ENCODE data around the gene IL1RL1.

Gene IL1RL1

GRCh38 chr2:102356381-102356712 is 45.0 kb downstream of the IL1RL1 start:
- no peak for TF ChIP-seq CTCF (IDR thresholded peaks at IDR 0.05; ENCODE audit: insufficient read depth, low read length, missing control alignments)
- ChIA-PET CTCF (interaction anchor here (0.6 to 6.4 kb wide), 30 partner anchors 8 to 473 kb away, joined by 3 to 51 read pairs (median 4); no protein-coding TSS in a partner anchor), POLR2A (no interaction called here)
- H3K4me3 ChIP-seq (ENCODE audit: low read depth, low read length): peak overlapping the region; percentile 68
- DNase-seq (ENCODE audit: low read depth, low spot score): no peak

- CTCF ChIA-PET: interaction anchor here (1.0 to 6.4 kb wide), 18 partner anchors 8 to 473 kb away, joined by 4 to 51 read pairs (median 5); no protein-coding TSS in a partner anchor
- POLR2A ChIA-PET: no interaction called here
- no peak for TF ChIP-seq CTCF (IDR thresholded peaks at IDR 0.05; ENCODE audit: insufficient read depth, low read length, missing control alignments)
- H3K4me3 ChIP-seq (ENCODE audit: low read depth, low read length): no peak overlapping the region
- no peak for DNase-seq (ENCODE audit: low read depth, low spot score)
Measured at GRCh38 chr2:102356741-102357140, 45.4 kb downstream of the IL1RL1 start.

- no peak for DNase-seq (ENCODE audit: low read depth, low spot score)
- ChIA-PET POLR2A (no interaction called here), CTCF (interaction anchor here (1.4 to 6.4 kb wide), 4 partner anchors 101 to 122 kb away, joined by 3 to 51 read pairs (median 10); no protein-coding TSS in a partner anchor)
- TF ChIP-seq CTCF (IDR thresholded peaks at IDR 0.05; ENCODE audit: insufficient read depth, low read length, missing control alignments): no peak
- no peak overlapping the region for H3K4me3 ChIP-seq (ENCODE audit: low read depth, low read length)
Measured at GRCh38 chr2:102357937-102358336, 46.6 kb downstream of the IL1RL1 start.

GRCh38 chr2:102358496-102358895 is 47.1 kb downstream of the IL1RL1 start:
- TF ChIP-seq CTCF (IDR thresholded peaks at IDR 0.05; ENCODE audit: insufficient read depth, low read length, missing control alignments): no peak
- CTCF ChIA-PET: interaction anchor here (1.4 to 6.4 kb wide), 3 partner anchors 102 to 117 kb away, joined by 3 to 51 read pairs (median 7); no protein-coding TSS in a partner anchor
- POLR2A ChIA-PET: no interaction called here
- H3K4me3 ChIP-seq (ENCODE audit: low read depth, low read length): no peak overlapping the region
- no peak for DNase-seq (ENCODE audit: low read depth, low spot score)

- ChIA-PET POLR2A (no interaction called here), CTCF (interaction anchor here (1.0 to 6.4 kb wide), 4 partner anchors 106 to 476 kb away, joined by 3 to 51 read pairs (median 6); no protein-coding TSS in a partner anchor)
- no peak for DNase-seq (ENCODE audit: low read depth, low spot score)
- no peak overlapping the region for H3K4me3 ChIP-seq (ENCODE audit: low read depth, low read length)
- no peak for TF ChIP-seq CTCF (IDR thresholded peaks at IDR 0.05; ENCODE audit: insufficient read depth, low read length, missing control alignments)
Measured at GRCh38 chr2:102359527-102359926, 48.2 kb downstream of the IL1RL1 start.

- DNase-seq (ENCODE audit: low read depth, low spot score): no peak
- ChIA-PET CTCF (interaction anchor here (6.4 kb wide), 1 partner anchor 120 kb away, joined by 51 read pairs; no protein-coding TSS in a partner anchor), POLR2A (no interaction called here)
- no peak for TF ChIP-seq CTCF (IDR thresholded peaks at IDR 0.05; ENCODE audit: insufficient read depth, low read length, missing control alignments)
- H3K4me3 ChIP-seq (ENCODE audit: low read depth, low read length): no peak overlapping the region
Measured at GRCh38 chr2:102361632-102362241, 50.4 kb downstream of the IL1RL1 start.

Measured in AG04449 (cell line).